IPS-18c (cell line): ENCODE measurements around the gene LRRC47.

Experiments used
- H3K4me3 ChIP-seq: 2 replicates; pipeline ENCODE4 v1.7.0; 2013; ENCODE audit warnings: low read depth, mild to moderate bottlenecking, low read length, moderate library complexity; ENCODE audit not compliant: insufficient read depth
- H3K9me3 ChIP-seq: one replicate; pipeline ENCODE4 v1.6.1; 2013; ENCODE audit warnings: mild to moderate bottlenecking, low read length, moderate library complexity; ENCODE audit not compliant: control insufficient read depth, insufficient read depth

LRRC47 gene

GRCh38 chr1:3745590-3746381 lies 50.5 kb downstream of the LRRC47 start:
- peak overlapping the region; percentile 81; the same call in 1 of the 2 replicates for H3K4me3 ChIP-seq
- no peaks in the 10 kb centered on the region for H3K9me3 ChIP-seq

GRCh38 chr1:3745071-3745470 lies 51.2 kb downstream of the LRRC47 start:
- H3K9me3 ChIP-seq, result no peaks in the 10 kb centered on the region
- peak overlapping the region; percentile 6; the same call in 1 of the 2 replicates for H3K4me3 ChIP-seq

DNA sequence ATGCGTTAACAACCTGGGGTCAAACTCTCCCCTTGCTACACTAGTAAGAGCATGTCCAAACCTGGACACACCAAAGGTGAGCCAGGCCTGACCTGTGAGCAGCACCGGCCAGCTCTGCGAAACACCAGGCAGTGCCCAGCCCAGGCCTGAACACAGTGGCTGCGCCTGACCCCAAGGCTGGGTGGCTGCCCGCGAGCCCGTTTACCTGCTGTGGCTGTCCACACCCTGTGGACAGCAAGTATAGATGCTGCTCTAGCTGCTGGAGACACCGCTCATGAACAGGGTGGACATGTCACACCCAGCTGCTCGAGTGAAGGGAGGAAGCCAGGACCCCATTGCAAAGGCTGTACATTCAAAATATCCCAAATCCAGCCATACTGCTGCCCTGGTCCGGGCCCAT lies 51.7 kb downstream of the LRRC47 start:
- H3K9me3 ChIP-seq, result no peaks in the 10 kb centered on the region
- H3K4me3 ChIP-seq, result peak overlapping the region; percentile 6; the same call in 1 of the 2 replicates

DNA sequence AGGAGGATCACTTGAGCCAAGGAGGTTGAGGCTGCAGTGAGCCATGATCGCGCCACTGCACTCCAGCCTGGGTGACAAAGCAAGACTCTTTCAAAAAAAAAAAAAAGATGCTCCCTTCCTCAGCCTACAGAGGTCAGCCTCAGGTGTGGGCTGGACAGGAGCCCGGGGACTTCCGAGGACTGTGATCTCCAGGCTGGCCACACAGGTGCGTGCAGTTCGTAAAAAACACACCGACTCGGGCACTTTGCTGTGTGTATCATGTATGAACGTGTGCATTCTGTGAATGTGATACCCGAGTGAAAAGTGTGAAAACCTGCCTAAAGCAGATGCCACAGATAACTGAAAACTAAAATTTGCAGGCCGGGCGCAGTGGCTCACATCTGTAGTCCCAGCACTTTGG lies 52.5 kb downstream of the LRRC47 start:
- no peak overlapping the region for H3K4me3 ChIP-seq
- H3K9me3 ChIP-seq, result no peaks in the 10 kb centered on the region

DNA sequence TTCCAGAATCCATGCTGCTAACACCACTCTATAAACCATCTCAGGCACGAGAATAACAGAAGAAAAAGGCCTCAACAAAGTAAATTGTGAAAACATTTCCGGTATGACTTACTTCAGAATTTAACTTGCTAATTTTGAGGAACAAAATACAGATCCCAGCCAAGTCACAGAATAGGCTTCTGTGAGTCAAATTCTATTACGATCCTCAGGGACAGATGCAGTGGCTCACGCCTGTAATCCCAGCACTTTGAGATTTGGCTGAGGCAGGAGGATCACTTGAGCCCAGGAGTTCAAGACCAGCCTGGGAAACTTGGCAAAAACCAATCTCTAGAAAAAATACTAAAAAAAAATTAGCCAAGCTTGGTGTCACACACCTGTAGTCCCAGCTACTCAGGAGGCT lies 52.9 kb downstream of the LRRC47 start:
- no peak overlapping the region for H3K4me3 ChIP-seq
- no peaks in the 10 kb centered on the region for H3K9me3 ChIP-seq

- H3K9me3 ChIP-seq, result no peaks in the 10 kb centered on the region
- H3K4me3 ChIP-seq, result no peak overlapping the region
These were observed 53.6 kb downstream of the LRRC47 start for GRCh38 chr1:3742439-3743298.

GRCh38 chr1:3741566-3742438 lies 54.5 kb downstream of the LRRC47 start:
- H3K9me3 ChIP-seq, result no peaks in the 10 kb centered on the region
- H3K4me3 ChIP-seq, result no peak overlapping the region

GRCh38 chr1:3740752-3741151 lies 55.5 kb downstream of the LRRC47 start:
- Histone ChIP-seq H3K4me3 (no peak overlapping the region), H3K9me3 (no peaks in the 10 kb centered on the region)

DNA sequence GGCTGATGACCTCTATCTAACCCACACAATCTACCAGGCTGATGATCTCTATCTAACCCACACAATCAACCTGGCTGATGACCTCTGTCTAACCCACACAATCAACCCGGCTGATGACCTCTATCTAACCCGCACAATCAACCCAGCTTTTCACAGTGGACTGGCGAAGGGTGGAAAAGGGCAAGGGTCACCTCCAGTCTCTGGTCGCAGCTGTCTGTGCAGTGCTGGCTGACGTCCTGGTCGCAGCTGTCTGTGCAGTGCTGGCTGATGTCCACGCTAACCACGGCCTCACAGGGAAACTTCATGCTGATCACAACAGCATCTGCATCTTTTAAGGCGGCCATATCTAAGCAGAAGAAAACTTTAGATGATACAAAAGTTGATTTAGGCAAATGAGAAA lies 56.3 kb downstream of the LRRC47 start:
- Histone ChIP-seq H3K9me3 (no peaks in the 10 kb centered on the region), H3K4me3 (no peak overlapping the region)

DNA sequence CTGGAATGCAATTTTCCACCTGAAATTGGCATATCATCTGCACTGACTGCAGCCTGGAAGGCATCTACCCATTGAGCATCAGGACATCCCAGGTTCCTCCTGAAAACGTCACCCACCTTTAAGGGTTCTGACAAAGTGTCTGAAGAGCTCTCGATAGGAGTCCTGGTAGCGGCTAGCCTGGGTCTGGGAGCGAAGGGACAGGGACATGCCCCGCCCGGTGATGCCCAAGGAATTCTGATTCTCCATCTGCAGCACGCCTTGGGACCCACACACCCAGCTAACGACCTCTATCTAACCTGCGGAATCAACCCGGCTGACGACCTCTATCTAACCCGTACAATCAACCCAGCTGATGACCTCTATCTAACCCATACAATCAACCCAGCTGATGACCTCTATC lies 57.4 kb downstream of the LRRC47 start:
- no peak overlapping the region for H3K4me3 ChIP-seq
- H3K9me3 ChIP-seq, result no peaks in the 10 kb centered on the region

- H3K4me3 ChIP-seq, result no peak overlapping the region
These were observed 59.6 kb downstream of the LRRC47 start for GRCh38 chr1:3736708-3737107.

GRCh38 chr1:3736131-3736561 lies 60.2 kb downstream of the LRRC47 start:
- no peak overlapping the region for H3K4me3 ChIP-seq

More at GRCh38 chr1:3736708-3737107, 59.6 kb downstream of the LRRC47 start:
- H3K9me3 ChIP-seq, result no peaks in the 10 kb centered on the region

DNA sequence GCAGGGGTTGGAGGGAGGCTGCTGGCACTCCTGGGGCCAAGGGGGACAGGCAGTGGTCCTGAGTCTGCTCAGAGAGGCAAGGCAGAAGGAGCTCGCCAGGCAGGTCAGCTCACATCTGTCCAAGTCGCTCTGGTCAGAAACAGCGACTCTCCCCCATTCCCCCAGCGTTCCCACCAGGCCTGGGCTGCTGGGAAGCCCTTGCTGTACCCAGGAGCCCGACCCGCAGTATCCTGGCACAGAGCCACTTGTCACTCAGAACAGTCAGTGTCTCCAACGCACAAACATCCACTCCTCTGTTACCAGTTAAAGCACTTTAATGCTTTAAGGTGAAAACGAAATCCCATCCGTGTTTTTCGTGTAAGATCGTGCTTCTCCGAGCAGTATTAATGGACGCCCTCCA lies 60.6 kb downstream of the LRRC47 start:
- H3K4me3 ChIP-seq, result no peak overlapping the region

More at GRCh38 chr1:3736131-3736561, 60.2 kb downstream of the LRRC47 start:
- H3K9me3 ChIP-seq, result no peaks in the 10 kb centered on the region

GRCh38 chr1:3735027-3735681 lies 61.1 kb downstream of the LRRC47 start:
- Histone ChIP-seq H3K4me3 (no peak overlapping the region), H3K9me3 (peaks cover under 1% of the 10 kb centered on the region)

More for the DNA sequence above, 60.6 kb downstream of the LRRC47 start:
- H3K9me3 ChIP-seq, result no peaks in the 10 kb centered on the region

GRCh38 chr1:3734602-3735001 lies 61.7 kb downstream of the LRRC47 start:
- Histone ChIP-seq H3K4me3 (no peak overlapping the region), H3K9me3 (peaks cover 2% of the 10 kb centered on the region)

- H3K4me3 ChIP-seq, result no peak overlapping the region
- peaks cover 2% of the 10 kb centered on the region for H3K9me3 ChIP-seq
These were observed 62.3 kb downstream of the LRRC47 start for GRCh38 chr1:3733883-3734589.
